Neutrophil (primary cell): ENCODE data around the gene CSKMT.

ENCODE experiments used
- H3K27ac ChIP-seq: fragments of 200-600 bp; sonication (generic); 2 replicates; pipeline ENCODE4 v1.5.1; 2016; ENCODE audit warnings: mild to moderate bottlenecking, moderate library complexity
- H3K27me3 ChIP-seq: fragments of 200-600 bp; sonication (generic); 2 replicates; pipeline ENCODE4 v1.6.0; 2016; ENCODE audit warnings: mild to moderate bottlenecking
- H3K36me3 ChIP-seq: fragments of 200-600 bp; sonication (generic); 2 replicates; pipeline ENCODE4 v1.5.1; 2017
- H3K4me1 ChIP-seq, 2 experiments: fragments of 200-600 bp in 1 of 2; sonication (generic) in 1 of 2; 1 replicate in 1 of 2; 2 replicates in 1 of 2; pipeline versions ENCODE4 v1.5.1 to v1.6.1; 2013 to 2016; ENCODE audit warnings: low read depth in 1 of 2, low read length in 1 of 2, mild to moderate bottlenecking in 1 of 2, moderate library complexity in 1 of 2; ENCODE audit not compliant: control insufficient read depth in 1 of 2, insufficient read depth in 1 of 2
- H3K4me3 ChIP-seq, 2 experiments: fragments of 200-600 bp in 1 of 2; sonication (generic) in 1 of 2; 1 replicate in 1 of 2; 2 replicates in 1 of 2; pipeline ENCODE4 v1.5.1; 2013 to 2016; ENCODE audit warnings: low read depth in 1 of 2, low read length in 1 of 2, mild to moderate bottlenecking in 1 of 2, moderate library complexity in 1 of 2
- H3K9me3 ChIP-seq: fragments of 200-600 bp; sonication (generic); 2 replicates; pipeline ENCODE4 v1.5.1; 2016
- CTCF ChIP-seq: fragments of 200-600 bp; sonication (generic); IDR thresholded peaks from 2 replicates; pipeline ENCODE4 v1.5.1; 2016; ENCODE audit warnings: antibody characterized with exemption

The CSKMT gene

GRCh38 chr11:62707277-62707861 is 42.3 kb downstream of the CSKMT start, which contains the start of the genes BSCL2 and GNG3:
BSCL2 (minus strand) TSS chr11:62707424; CDS start chr11:62707195, 229 bp downstream.
GNG3 (plus strand) TSS chr11:62707676; CDS start chr11:62708296, 620 bp downstream.
- H3K4me3 ChIP-seq, result peak within 1 kb of the TSS; percentile 83 to 86
- peaks cover 46 to 60% of the 10 kb centered on the region in 2 experiments for H3K4me1 ChIP-seq
- H3K36me3 ChIP-seq, result peaks cover 17% of the 10 kb centered on the region
- TF ChIP-seq CTCF, result no peak
- H3K27ac ChIP-seq, result peak within 1 kb of the TSS; percentile 91
- H3K9me3 ChIP-seq, result no peaks in the 10 kb centered on the region
- no peaks in the 10 kb centered on the region for H3K27me3 ChIP-seq

GRCh38 chr11:62708392-62708791 is 43.3 kb downstream of the CSKMT start:
- peak overlapping the region; percentile 76 to 86 for H3K4me3 ChIP-seq
- peak overlapping the region; percentile 91 for H3K27ac ChIP-seq
- H3K9me3 ChIP-seq, result no peaks in the 10 kb centered on the region
- TF ChIP-seq CTCF, result no peak
- peaks cover 25% of the 10 kb centered on the region for H3K36me3 ChIP-seq
- peaks cover 42 to 52% of the 10 kb centered on the region in 2 experiments for H3K4me1 ChIP-seq
- H3K27me3 ChIP-seq, result no peaks in the 10 kb centered on the region

- TF ChIP-seq CTCF, result no peak
- H3K27me3 ChIP-seq, result no peaks in the 10 kb centered on the region
- no peaks in the 10 kb centered on the region for H3K9me3 ChIP-seq
- H3K4me3 ChIP-seq, result peak overlapping the region; percentile 76 to 86
- peak overlapping the region; percentile 91 for H3K27ac ChIP-seq
- H3K36me3 ChIP-seq, result peaks cover 29% of the 10 kb centered on the region
- H3K4me1 ChIP-seq, result peaks cover 42 to 49% of the 10 kb centered on the region in 2 experiments
These were observed 43.7 kb downstream of the CSKMT start for GRCh38 chr11:62708793-62709192.

- H3K27me3 ChIP-seq, result no peaks in the 10 kb centered on the region
- H3K4me3 ChIP-seq, result peak overlapping the region; percentile 76 to 86
- H3K4me1 ChIP-seq, result peaks cover 42 to 44% of the 10 kb centered on the region in 2 experiments
- H3K36me3 ChIP-seq, result peaks cover 36% of the 10 kb centered on the region
- no peaks in the 10 kb centered on the region for H3K9me3 ChIP-seq
- TF ChIP-seq CTCF, result peak; percentile 36
- H3K27ac ChIP-seq, result peak overlapping the region; percentile 91
These were observed 44.3 kb downstream of the CSKMT start for GRCh38 chr11:62709247-62710000.

- H3K4me1 ChIP-seq, result peaks cover 39 to 42% of the 10 kb centered on the region in 2 experiments
- H3K4me3 ChIP-seq, result peak overlapping the region; percentile 76 to 86
- no peak for TF ChIP-seq CTCF
These were observed 44.9 kb downstream of the CSKMT start for GRCh38 chr11:62710001-62710345.

More at GRCh38 chr11:62710001-62710345, 44.9 kb downstream of the CSKMT start:
- Histone ChIP-seq H3K9me3 (no peaks in the 10 kb centered on the region), H3K36me3 (peaks cover 41% of the 10 kb centered on the region), H3K27me3 (no peaks in the 10 kb centered on the region), H3K27ac (peak overlapping the region; percentile 91)
